ENCODE results near the gene KLF6. TPM values are rescaled to one million over a fixed set of nuclear protein-coding genes. Genes with fewer than 3 reads are reported as not detected.

Gene KLF6
- total RNA-seq, 1 experiment from 2014 or later, result 3.9 TPM

DNA sequence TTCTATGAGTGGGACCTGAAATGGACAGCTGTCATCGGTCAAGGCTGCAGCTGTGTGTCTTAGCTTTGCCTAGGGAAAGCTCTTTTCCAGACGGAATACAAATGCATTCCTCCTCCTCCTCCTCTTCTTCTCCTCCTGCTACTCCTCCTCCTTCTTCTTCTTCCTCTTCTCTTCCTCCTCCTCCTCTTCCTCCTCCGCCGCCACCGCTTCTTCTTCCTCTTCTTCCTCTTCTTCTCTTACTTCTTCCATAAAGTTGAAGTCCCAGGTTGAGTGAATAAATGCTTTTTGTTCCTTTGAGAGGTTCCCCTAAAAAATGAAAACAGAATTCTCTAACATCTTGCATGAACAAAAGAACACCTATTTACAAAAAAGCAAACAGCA, 28.7 kb downstream of the KLF6 start:
- Histone ChIP-seq H3K27ac (ENCODE audit: low read length) (no peak overlapping the region), H3K9me3 (ENCODE audit: low read length) (no peaks in the 10 kb centered on the region), H3K27me3 (ENCODE audit: low read length) (no peaks in the 10 kb centered on the region), H2AFZ (ENCODE audit: low read length) (no peak overlapping the region), H3K9me2 (replicated peaks; ENCODE audit: insufficient read depth, low read length) (no peaks in the 10 kb centered on the region), H3K9ac (ENCODE audit: low read length) (no peak overlapping the region), H3K4me1 (ENCODE audit: low read length) (peaks cover 8% of the 10 kb centered on the region), H4K20me1 (ENCODE audit: insufficient read depth, low read depth, low read length) (no peaks in the 10 kb centered on the region), H3K4me3 (ENCODE audit: low read length) (no peak overlapping the region), H3K4me2 (ENCODE audit: low read depth, low read length, poor library complexity, severe bottlenecking) (no peak overlapping the region), H3K79me2 (ENCODE audit: low read length) (no peaks in the 10 kb centered on the region), H3K36me3 (ENCODE audit: insufficient read depth, low read length) (no peaks in the 10 kb centered on the region)
- DNase-seq, result no peak

DNA sequence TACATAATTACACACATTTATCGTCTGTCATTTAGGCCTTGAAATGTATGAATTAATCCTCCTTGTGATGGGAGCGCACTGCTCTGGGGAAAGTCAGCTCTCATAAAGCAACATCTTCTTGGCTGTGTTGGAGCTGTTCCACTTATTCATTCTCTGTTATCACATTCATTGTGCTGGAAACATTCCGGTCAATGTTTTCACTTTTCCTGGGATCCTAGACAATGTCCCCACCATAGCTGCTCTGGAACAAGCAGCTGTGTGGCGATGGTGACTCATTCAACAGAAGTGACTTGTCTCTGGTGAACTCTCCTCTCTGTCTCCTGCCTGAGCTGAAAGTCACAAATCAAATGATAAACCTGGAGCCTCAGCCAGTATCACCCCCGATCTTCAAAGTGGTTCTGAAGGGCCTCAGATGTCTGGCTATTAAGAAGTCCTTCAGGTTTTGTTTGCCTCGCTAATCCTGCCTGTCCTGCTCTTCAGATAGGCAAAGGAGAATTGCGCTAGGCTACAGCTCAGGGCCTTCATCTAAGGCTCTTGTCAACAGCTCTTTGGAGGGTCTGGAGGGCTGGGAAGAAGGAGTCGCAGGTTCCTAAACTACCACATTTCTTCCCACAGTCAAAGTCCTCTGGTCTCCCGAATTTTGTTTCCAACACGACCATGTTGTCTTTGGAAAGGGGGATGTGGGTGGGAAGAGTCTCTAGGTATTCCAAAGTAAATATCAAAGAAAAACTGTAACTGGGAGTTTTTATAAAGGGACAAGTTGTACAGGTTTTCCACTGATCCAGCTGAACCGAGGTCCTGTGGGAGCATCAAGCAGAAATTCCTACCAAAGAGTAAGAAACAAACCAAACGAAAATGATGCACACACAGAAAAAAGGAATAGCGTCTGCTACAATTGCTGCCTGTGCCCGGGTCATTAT, 29.3 kb downstream of the KLF6 start:
- no peaks in the 10 kb centered on the region for H3K9me3 ChIP-seq (ENCODE audit: low read length)
- no peak overlapping the region for H3K4me2 ChIP-seq (ENCODE audit: low read depth, low read length, poor library complexity, severe bottlenecking)
- H4K20me1 ChIP-seq (ENCODE audit: insufficient read depth, low read depth, low read length), result no peaks in the 10 kb centered on the region
- no peak overlapping the region for H3K27ac ChIP-seq (ENCODE audit: low read length)
- no peaks in the 10 kb centered on the region for H3K36me3 ChIP-seq (ENCODE audit: insufficient read depth, low read length)
- H3K9me2 ChIP-seq (replicated peaks; ENCODE audit: insufficient read depth, low read length), result no peaks in the 10 kb centered on the region
- no peak overlapping the region for H2AFZ ChIP-seq (ENCODE audit: low read length)
- H3K79me2 ChIP-seq (ENCODE audit: low read length), result no peaks in the 10 kb centered on the region
- H3K4me3 ChIP-seq (ENCODE audit: low read length), result no peak overlapping the region
- no peaks in the 10 kb centered on the region for H3K27me3 ChIP-seq (ENCODE audit: low read length)
- DNase-seq, result no peak
- peaks cover 1% of the 10 kb centered on the region for H3K4me1 ChIP-seq (ENCODE audit: low read length)
- no peak overlapping the region for H3K9ac ChIP-seq (ENCODE audit: low read length)

- no peaks in the 10 kb centered on the region for H3K9me3 ChIP-seq (ENCODE audit: low read length)
Observed at GRCh38 chr10:3754727-3755439, 30.1 kb downstream of the KLF6 start.

DNA sequence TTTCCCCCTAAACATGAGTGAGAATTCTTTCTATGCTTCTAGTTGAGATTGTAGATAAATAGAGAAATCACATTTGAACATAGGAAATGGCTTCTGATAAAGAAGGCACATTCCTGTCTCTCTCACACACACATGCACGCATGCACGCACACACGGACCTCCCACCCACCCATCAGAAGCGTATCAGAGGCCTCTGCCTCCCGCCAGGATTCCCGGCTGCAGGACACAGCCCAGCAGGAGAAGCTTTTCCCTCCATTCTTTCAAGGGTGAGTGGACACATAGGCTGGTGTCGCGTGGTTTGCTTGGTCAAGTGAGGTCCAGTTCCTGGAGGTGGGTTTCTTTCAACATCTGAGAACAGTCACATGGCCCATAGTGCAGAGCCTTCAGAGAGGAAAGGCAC, 34.2 kb downstream of the KLF6 start:
- H3K9me2 ChIP-seq (replicated peaks; ENCODE audit: insufficient read depth, low read length), result no peaks in the 10 kb centered on the region
- no peak overlapping the region for H2AFZ ChIP-seq (ENCODE audit: low read length)
- H3K4me3 ChIP-seq (ENCODE audit: low read length), result no peak overlapping the region
- H3K9ac ChIP-seq (ENCODE audit: low read length), result no peak overlapping the region
- no peaks in the 10 kb centered on the region for H3K9me3 ChIP-seq (ENCODE audit: low read length)
- no peak overlapping the region for H3K27ac ChIP-seq (ENCODE audit: low read length)
- H3K36me3 ChIP-seq (ENCODE audit: insufficient read depth, low read length), result no peaks in the 10 kb centered on the region
- H4K20me1 ChIP-seq (ENCODE audit: insufficient read depth, low read depth, low read length), result no peaks in the 10 kb centered on the region
- no peaks in the 10 kb centered on the region for H3K27me3 ChIP-seq (ENCODE audit: low read length)
- no peaks in the 10 kb centered on the region for H3K79me2 ChIP-seq (ENCODE audit: low read length)
- H3K4me1 ChIP-seq (ENCODE audit: low read length), result no peaks in the 10 kb centered on the region
- no peak overlapping the region for H3K4me2 ChIP-seq (ENCODE audit: low read depth, low read length, poor library complexity, severe bottlenecking)
- no peak for DNase-seq

More at GRCh38 chr10:3754727-3755439, 30.1 kb downstream of the KLF6 start:
- Histone ChIP-seq H3K27me3 (ENCODE audit: low read length) (no peaks in the 10 kb centered on the region), H2AFZ (ENCODE audit: low read length) (no peak overlapping the region), H3K36me3 (ENCODE audit: insufficient read depth, low read length) (no peaks in the 10 kb centered on the region), H3K9me2 (replicated peaks; ENCODE audit: insufficient read depth, low read length) (no peaks in the 10 kb centered on the region), H3K4me1 (ENCODE audit: low read length) (no peaks in the 10 kb centered on the region), H3K9ac (ENCODE audit: low read length) (no peak overlapping the region), H4K20me1 (ENCODE audit: insufficient read depth, low read depth, low read length) (no peaks in the 10 kb centered on the region), H3K27ac (ENCODE audit: low read length) (no peak overlapping the region), H3K79me2 (ENCODE audit: low read length) (no peaks in the 10 kb centered on the region), H3K4me2 (ENCODE audit: low read depth, low read length, poor library complexity, severe bottlenecking) (no peak overlapping the region), H3K4me3 (ENCODE audit: low read length) (no peak overlapping the region)
- DNase-seq, result no peak

DNA sequence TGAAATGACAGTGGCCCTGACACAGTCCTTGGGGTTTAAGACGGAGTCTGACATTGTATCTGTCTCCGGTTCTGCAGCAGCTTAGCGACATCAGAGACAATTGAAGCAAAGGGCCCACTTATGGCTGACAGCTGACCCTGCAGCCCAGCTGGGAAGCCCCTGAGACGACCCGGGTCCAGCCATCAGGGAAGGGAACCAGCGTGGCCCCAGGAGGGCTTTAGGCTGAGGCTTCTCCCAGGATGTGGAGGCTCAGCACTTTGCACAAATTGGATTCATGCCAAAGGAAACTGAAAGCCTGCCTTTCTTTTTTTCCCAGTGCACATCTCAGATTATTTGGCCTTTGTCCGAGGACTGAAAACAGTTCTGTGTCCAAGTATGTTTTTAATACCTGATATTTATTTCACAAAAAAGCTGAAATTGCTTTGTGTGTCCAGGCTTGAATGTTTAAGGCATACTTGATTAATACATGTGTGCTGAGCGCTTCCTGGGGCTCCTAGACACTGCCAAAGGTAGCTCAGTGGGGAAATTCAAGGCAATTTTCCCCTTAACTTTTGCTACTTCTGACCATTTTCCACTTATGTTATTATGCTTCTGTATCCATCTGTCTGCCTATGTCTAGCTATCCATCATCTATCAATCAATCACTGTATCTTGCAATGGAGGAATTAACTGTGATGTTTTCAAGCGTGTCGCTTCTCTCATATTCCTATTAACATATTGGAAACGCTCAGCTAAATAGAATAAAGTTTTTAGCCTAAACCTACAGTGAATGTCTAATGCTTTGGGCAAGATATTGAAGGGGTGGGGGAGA, 34.8 kb downstream of the KLF6 start:
- no peak for DNase-seq
- Histone ChIP-seq H3K36me3 (ENCODE audit: insufficient read depth, low read length) (no peaks in the 10 kb centered on the region), H3K79me2 (ENCODE audit: low read length) (no peaks in the 10 kb centered on the region), H4K20me1 (ENCODE audit: insufficient read depth, low read depth, low read length) (no peaks in the 10 kb centered on the region), H3K4me2 (ENCODE audit: low read depth, low read length, poor library complexity, severe bottlenecking) (no peak overlapping the region), H3K9me3 (ENCODE audit: low read length) (no peaks in the 10 kb centered on the region), H3K27ac (ENCODE audit: low read length) (no peak overlapping the region), H3K9ac (ENCODE audit: low read length) (no peak overlapping the region), H3K4me3 (ENCODE audit: low read length) (no peak overlapping the region), H3K27me3 (ENCODE audit: low read length) (no peaks in the 10 kb centered on the region), H2AFZ (ENCODE audit: low read length) (no peak overlapping the region), H3K4me1 (ENCODE audit: low read length) (no peaks in the 10 kb centered on the region), H3K9me2 (replicated peaks; ENCODE audit: insufficient read depth, low read length) (no peaks in the 10 kb centered on the region)

GRCh38 chr10:3749600-3749999, 35.4 kb downstream of the KLF6 start:
- H3K4me1 ChIP-seq (ENCODE audit: low read length), result no peaks in the 10 kb centered on the region
- no peak overlapping the region for H3K4me3 ChIP-seq (ENCODE audit: low read length)
- DNase-seq, result no peak
- no peaks in the 10 kb centered on the region for H3K9me2 ChIP-seq (replicated peaks; ENCODE audit: insufficient read depth, low read length)
- no peak overlapping the region for H3K4me2 ChIP-seq (ENCODE audit: low read depth, low read length, poor library complexity, severe bottlenecking)
- H2AFZ ChIP-seq (ENCODE audit: low read length), result no peak overlapping the region
- no peaks in the 10 kb centered on the region for H3K27me3 ChIP-seq (ENCODE audit: low read length)
- H3K9ac ChIP-seq (ENCODE audit: low read length), result no peak overlapping the region
- H3K79me2 ChIP-seq (ENCODE audit: low read length), result no peaks in the 10 kb centered on the region
- no peaks in the 10 kb centered on the region for H3K9me3 ChIP-seq (ENCODE audit: low read length)
- H4K20me1 ChIP-seq (ENCODE audit: insufficient read depth, low read depth, low read length), result no peaks in the 10 kb centered on the region
- H3K27ac ChIP-seq (ENCODE audit: low read length), result no peak overlapping the region
- H3K36me3 ChIP-seq (ENCODE audit: insufficient read depth, low read length), result no peaks in the 10 kb centered on the region

GRCh38 chr10:3749011-3749410, 36.0 kb downstream of the KLF6 start:
- Histone ChIP-seq H3K27me3 (ENCODE audit: low read length) (no peaks in the 10 kb centered on the region), H4K20me1 (ENCODE audit: insufficient read depth, low read depth, low read length) (no peaks in the 10 kb centered on the region)

GRCh38 chr10:3748484-3748883, 36.5 kb downstream of the KLF6 start:
- H3K36me3 ChIP-seq (ENCODE audit: insufficient read depth, low read length), result no peaks in the 10 kb centered on the region
- H3K9me2 ChIP-seq (replicated peaks; ENCODE audit: insufficient read depth, low read length), result no peaks in the 10 kb centered on the region
- no peaks in the 10 kb centered on the region for H3K79me2 ChIP-seq (ENCODE audit: low read length)
- no peak overlapping the region for H3K27ac ChIP-seq (ENCODE audit: low read length)
- no peaks in the 10 kb centered on the region for H4K20me1 ChIP-seq (ENCODE audit: insufficient read depth, low read depth, low read length)
- H3K27me3 ChIP-seq (ENCODE audit: low read length), result no peaks in the 10 kb centered on the region
- no peak overlapping the region for H3K4me3 ChIP-seq (ENCODE audit: low read length)
- H3K9me3 ChIP-seq (ENCODE audit: low read length), result no peaks in the 10 kb centered on the region
- no peaks in the 10 kb centered on the region for H3K4me1 ChIP-seq (ENCODE audit: low read length)
- no peak for DNase-seq
- no peak overlapping the region for H2AFZ ChIP-seq (ENCODE audit: low read length)
- no peak overlapping the region for H3K4me2 ChIP-seq (ENCODE audit: low read depth, low read length, poor library complexity, severe bottlenecking)
- no peak overlapping the region for H3K9ac ChIP-seq (ENCODE audit: low read length)

More at GRCh38 chr10:3749011-3749410, 36.0 kb downstream of the KLF6 start:
- H3K4me3 ChIP-seq (ENCODE audit: low read length), result no peak overlapping the region
- no peaks in the 10 kb centered on the region for H3K9me2 ChIP-seq (replicated peaks; ENCODE audit: insufficient read depth, low read length)
- no peak overlapping the region for H3K27ac ChIP-seq (ENCODE audit: low read length)
- no peaks in the 10 kb centered on the region for H3K9me3 ChIP-seq (ENCODE audit: low read length)
- H3K4me2 ChIP-seq (ENCODE audit: low read depth, low read length, poor library complexity, severe bottlenecking), result no peak overlapping the region
- H3K36me3 ChIP-seq (ENCODE audit: insufficient read depth, low read length), result no peaks in the 10 kb centered on the region
- H3K9ac ChIP-seq (ENCODE audit: low read length), result no peak overlapping the region
- H3K4me1 ChIP-seq (ENCODE audit: low read length), result no peaks in the 10 kb centered on the region
- H3K79me2 ChIP-seq (ENCODE audit: low read length), result no peaks in the 10 kb centered on the region
- no peak for DNase-seq
- H2AFZ ChIP-seq (ENCODE audit: low read length), result no peak overlapping the region

Data from Karpas-422 (cell line).